C1 segment of cervical spinal cord (tissue), 14 donors: ENCODE results near the gene P2RY10.
"Not testable (repeated sequence)": the region's sequence is repeated elsewhere in the genome, so short reads cannot be mapped to it uniquely, and the experiment has no call there.

Source experiments
- DNase-seq, 14 donors: peaks; one replicate each; lab custom pipeline; 2025; lab: John Stamatoyannopoulos, UW

The P2RY10 gene, protein sequence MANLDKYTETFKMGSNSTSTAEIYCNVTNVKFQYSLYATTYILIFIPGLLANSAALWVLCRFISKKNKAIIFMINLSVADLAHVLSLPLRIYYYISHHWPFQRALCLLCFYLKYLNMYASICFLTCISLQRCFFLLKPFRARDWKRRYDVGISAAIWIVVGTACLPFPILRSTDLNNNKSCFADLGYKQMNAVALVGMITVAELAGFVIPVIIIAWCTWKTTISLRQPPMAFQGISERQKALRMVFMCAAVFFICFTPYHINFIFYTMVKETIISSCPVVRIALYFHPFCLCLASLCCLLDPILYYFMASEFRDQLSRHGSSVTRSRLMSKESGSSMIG

DNA sequence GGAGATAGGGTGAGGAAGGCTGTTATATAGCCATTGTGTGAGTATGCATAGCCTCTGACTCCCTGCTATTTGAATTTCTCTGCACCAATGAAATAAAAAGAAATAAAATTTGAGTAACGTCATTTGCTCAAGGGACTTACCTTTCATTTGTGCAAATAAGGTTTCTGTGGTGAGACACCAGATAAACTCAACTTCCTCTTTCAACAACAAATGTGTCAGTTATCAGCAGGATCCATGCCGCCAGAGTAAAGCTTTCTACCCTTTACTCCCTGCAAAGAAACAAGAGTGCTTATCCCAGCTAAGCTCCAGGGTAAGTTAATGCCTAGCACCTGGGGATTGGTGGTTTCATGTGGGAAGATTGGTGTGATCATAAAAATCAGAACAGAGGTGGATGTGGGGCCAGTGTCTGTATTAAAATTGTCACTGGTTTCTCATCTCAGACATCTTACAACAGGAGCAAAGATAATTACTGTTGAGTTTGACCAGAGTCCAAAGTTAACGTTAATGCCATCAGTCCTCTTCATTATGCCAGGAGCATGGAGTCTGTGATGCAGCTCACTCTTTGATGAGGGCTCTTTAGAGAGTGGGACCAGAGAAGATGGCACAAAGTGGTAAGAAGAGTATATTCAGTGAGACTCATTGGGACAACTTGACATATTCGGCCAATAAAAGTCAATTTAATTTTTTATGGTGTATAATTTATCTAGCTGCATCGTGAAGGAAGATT, at the start of gene P2RY10:
TSS of gene P2RY10 (plus strand) at position 206 of the 727 bp plus-strand sequence. CDS start 15,130 bp downstream, outside the sequence.
- no peak for DNase-seq

DNA sequence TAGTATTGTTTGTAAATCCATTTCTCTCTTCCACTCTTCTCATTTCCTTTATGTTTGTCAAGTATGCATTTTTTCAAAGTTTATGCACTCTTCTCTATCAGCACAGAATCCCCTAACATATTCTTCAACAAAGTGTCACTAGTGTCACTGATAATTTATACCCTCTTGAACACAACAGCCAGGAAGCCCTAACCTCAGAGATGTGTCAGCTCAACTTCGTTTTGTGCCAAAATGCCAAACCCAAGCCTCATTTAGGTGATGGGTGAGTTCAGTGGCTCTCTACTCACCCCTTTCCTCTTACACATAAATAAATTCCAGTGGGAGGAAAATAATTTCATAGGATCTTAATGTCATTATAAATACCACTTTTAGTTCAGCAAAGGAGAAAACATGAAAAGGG, 22.4 kb upstream of the P2RY10 start:
- DNase-seq: no peak

DNA sequence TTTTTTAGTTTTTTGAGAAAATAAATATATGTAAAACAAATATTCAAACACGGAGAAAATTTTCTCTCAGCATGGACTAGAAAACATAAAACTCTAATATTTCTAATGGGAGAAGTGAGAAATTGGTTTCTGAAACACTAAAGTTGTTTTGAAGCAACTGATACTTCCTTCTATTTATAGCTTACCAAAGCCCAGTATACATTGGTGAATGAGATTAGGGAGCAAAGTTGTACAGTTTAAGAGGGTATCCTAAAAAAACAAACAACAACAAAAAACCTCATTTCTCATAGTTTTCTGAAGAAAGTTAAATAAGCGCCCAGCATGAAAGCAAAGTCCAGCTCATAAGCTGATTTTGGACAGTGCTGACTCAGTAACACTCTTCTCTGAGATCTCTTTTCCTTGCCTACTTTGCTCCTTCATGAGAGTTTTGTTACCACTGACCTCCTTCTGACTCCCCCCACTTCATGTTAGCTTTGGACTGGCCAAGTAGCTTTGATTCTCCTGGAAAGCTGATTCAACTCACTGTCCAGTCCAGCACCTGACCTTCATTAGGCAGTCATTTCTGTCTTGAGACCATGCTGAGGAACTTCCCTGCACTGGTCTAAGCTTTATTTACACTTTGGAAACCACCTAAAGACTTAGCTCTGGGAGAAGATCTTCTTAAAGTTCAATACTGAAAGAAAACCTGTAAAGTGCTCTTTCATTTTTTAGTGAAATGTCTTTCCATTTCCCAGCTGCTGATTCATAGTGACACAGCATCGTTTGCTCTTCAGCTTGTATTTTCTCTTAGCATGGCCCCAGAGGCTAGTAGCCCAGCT, 21.8 kb upstream of the P2RY10 start:
- no peak for DNase-seq

DNA sequence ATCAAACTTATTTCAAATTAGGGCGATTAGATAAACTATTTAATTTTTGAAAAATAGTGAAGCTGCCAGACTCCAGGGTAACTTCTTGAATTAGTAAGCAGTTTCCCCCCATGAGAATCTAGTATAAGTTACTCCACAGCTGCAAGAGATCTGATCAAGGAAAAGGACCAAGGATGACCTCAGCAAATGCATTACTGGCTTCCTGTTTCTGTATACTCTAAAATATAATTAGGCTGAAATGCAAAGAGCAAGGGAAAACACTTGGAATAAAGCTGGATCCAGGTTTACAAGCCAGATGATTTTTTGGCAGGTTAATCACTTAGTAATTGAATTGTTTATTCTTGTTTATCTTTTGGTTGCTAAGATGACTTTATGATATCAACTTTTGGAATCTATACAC, 13.4 kb upstream of the P2RY10 start:
- DNase-seq: no peak

DNA sequence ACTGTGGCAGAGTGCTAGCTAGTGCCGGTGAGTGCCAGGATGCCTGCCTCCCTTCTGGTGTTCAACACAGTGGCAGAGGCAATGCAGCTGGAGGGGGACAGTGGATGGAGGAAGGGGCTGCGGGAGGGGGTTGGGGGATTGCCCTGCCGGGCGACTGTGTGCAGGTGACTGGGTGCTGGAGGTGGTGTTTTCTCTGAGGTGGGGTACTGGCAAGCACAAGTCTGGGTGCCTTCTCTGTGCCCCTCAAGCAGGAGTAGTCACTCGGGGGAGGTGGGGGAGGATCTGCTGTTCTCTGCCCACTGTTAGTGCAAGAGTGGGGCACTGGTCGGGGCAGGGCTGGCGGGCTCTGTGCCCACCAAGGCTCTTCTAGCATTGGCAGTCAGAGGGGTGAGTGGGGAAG, 10.3 kb upstream of the P2RY10 start:
- DNase-seq: no peak

- DNase-seq: no peak
These were observed 840 bp upstream of the P2RY10 start for GRCh38 chrX:78944351-78944750.

DNA sequence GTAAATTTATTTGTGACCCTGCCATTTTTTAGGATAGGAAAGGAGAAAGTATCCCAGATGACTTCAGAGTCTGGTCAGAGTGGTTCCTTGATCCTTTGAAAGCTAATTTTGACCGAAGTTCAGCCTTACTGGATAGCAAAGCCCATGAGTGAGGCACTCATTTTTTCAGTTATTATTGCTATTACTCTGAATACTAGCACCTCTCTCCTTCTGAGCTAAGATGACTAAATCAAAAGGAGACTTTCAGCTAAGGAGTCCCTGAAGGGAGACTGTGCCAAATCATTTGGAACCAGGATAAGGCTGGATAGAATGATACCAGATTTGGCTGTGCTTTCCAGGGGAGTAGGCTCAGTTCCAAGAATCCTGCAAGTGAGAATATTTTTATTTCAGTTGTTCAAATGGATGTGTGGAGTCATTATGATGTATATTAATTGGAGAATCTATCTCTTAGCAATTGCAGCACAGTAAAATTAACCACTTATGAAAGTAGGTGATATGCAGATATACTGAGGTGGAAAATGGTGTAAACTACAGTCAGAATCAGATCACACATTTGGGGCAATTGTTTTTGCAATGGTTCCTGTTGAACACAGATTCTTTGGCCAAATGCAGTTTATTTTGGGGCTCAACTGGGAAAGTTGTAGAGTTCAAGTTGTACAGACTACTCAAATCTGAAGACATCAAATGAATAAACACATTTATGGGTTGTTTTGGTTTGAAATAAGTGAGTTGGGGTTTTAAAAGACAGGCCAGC, 1.2 kb downstream of the P2RY10 start:
- no peak for DNase-seq

GRCh38 chrX:78950009-78950835, 5.0 kb downstream of the P2RY10 start:
- DNase-seq: no peak

- no peak for DNase-seq
These were observed 12.0 kb downstream of the P2RY10 start for GRCh38 chrX:78957049-78957767.

DNA sequence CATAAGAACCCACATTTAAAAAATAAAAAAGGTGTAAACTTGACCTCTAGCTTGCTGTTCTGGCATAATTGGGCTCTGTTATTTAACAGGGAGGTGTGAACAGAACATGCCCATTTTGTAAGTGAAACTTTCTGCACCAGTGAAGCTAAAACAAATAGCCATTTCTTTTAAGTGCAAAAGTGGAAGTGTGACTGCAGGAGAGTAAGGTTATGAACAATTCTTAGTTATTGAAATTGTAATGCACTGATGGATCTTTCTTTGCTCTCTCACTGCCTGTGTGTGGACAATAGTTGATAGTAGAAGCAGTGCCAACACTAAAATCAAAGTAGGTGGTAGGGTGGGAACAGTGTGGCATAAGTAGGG, 12.6 kb downstream of the P2RY10 start:
- no peak for DNase-seq

GRCh38 chrX:78958419-78959116, 13.4 kb downstream of the P2RY10 start:
- no peak for DNase-seq

DNA sequence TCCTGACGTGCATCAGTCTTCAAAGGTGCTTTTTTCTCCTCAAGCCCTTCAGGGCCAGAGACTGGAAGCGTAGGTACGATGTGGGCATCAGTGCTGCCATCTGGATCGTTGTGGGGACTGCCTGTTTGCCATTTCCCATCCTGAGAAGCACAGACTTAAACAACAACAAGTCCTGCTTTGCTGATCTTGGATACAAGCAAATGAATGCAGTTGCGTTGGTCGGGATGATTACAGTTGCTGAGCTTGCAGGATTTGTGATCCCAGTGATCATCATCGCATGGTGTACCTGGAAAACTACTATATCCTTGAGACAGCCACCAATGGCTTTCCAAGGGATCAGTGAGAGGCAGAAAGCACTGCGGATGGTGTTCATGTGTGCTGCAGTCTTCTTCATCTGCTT, 15.7 kb downstream of the P2RY10 start:
- DNase-seq: no peak

DNA sequence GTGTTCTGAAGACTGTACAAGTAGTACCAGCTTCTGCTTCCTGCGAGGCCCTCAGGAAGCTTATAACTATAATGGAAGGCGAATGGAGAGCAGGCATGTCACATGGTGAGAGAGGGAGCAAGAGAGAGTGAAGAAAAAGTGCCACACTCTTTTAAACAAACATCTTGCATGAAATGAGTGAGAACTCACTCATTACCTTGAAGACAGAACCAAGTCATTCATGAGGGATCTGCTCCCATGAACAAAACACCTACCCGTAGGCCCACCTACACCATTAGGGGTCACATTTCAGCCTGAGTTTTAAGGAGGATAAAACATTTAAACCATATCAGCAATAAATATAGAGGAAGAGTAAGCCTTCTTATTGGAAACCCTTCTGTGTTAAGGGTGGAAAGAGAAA, 19.4 kb downstream of the P2RY10 start:
- DNase-seq: no peak

DNA sequence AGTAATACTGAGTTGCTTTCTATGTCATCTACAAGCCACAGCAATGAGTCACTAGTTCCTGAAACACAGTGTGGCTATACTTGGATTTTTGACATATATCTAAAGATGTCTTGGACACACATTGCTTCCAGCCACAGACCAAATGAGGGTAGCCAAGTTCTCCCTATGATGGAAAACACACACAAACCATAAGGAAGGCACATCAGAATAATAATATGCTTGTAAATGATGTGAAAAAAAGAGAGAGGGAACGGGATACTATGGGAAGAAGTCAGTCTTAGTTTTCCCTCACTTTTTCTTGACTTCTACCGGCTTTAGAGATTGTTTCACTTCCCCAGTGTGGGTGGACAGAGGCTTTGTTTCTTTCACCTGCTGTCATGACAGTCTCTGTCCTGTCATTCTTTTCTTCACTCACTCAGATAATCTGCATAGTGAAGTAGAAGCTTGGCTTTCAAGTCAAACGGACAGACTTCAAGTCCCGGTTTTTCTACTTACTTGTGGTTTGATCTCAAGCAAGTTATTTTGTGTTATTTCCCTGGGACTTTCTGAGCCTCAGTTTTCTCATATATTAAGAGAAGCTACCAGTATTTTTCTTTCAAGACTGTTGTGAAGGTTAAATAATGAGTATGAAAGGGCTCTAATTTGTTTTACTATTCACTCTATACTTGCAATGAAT, 34.7 kb downstream of the P2RY10 start:
- DNase-seq: no peak

GRCh38 chrX:78989349-78989748, 44.2 kb downstream of the P2RY10 start:
- DNase-seq: no peak

GRCh38 chrX:78997870-78998558, 52.8 kb downstream of the P2RY10 start:
- DNase-seq: no peak

DNA sequence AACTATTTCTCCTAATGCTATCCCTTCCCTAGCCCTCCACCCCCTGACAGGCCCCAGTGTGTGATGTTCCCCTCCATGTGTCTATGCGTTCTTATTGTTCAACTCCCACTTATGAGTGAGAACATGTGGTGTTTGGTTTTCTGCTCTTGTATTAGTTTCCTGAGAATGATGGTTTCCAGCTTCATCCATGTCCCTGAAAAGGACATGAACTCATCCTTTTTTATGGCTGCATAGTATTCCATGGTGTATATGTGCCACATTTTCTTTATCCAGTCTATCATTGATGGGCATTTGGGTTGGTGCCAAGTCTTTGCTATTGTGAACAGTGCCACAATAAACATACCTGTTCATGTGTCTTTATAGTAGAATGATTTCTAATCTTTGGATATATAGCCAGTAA, 62.3 kb downstream of the P2RY10 start:
- DNase-seq: not testable (repeated sequence)
